OCI-LY3 (cell line): ENCODE measurements around the gene SGCE.

Experiments
- H2AFZ ChIP-seq: fragments of 200-600, 300-600 bp; shearing (Covaris generic); 2 replicates; pipeline ENCODE4 v1.6.0; 2014; ENCODE audit warnings: antibody characterized with exemption, low read depth, low read length
- H3K27ac ChIP-seq: fragments of 200-600, 300-600 bp; sonication (generic); 2 replicates; pipeline ENCODE4 v1.5.1; 2014; ENCODE audit warnings: mild to moderate bottlenecking, low read length, moderate library complexity, mixed read lengths
- H3K27me3 ChIP-seq: fragments of 200-600, 300-600 bp; sonication (generic); 2 replicates; pipeline ENCODE4 v1.6.1; 2014; ENCODE audit warnings: low read depth, low read length, mixed read lengths
- H3K36me3 ChIP-seq: fragments of 200-600, 300-600 bp; sonication (generic); replicated peaks from 2 replicates; pipeline ENCODE3; 2014; ENCODE audit warnings: low read depth, low read length, mixed read lengths
- H3K4me1 ChIP-seq: fragments of 300-600, 200-600 bp; sonication (generic); 2 replicates; pipeline ENCODE4 v1.6.1; 2014; ENCODE audit warnings: low read length, mixed read lengths
- H3K4me2 ChIP-seq: fragments of 200-600, 300-600 bp; sonication (generic); 2 replicates; pipeline ENCODE4 v1.6.1; 2014; ENCODE audit warnings: low read length, mixed read lengths
- H3K4me3 ChIP-seq: fragments of 300-600, 200-600 bp; sonication (generic); 2 replicates; pipeline ENCODE4 v1.5.1; 2014; ENCODE audit warnings: antibody characterized with exemption, mild to moderate bottlenecking, low read length, moderate library complexity
- H3K79me2 ChIP-seq: fragments of 300-600, 200-600 bp; shearing (Covaris generic); 2 replicates; pipeline ENCODE4 v1.6.1; 2014; ENCODE audit warnings: mild to moderate bottlenecking, low read length, mixed read lengths
- H3K9ac ChIP-seq: fragments of 300-600, 200-600 bp; shearing (Covaris generic); 2 replicates; pipeline ENCODE4 v1.6.0; 2014; ENCODE audit warnings: mild to moderate bottlenecking, low read length, moderate library complexity
- H3K9me3 ChIP-seq: fragments of 200-600, 300-600 bp; shearing (Covaris generic); 2 replicates; pipeline ENCODE4 v1.6.1; 2014; ENCODE audit warnings: low read length, mixed read lengths; ENCODE audit not compliant: insufficient read depth
- H4K20me1 ChIP-seq: fragments of 200-600, 300-600 bp; sonication (generic); 2 replicates; pipeline ENCODE4 v1.6.1; 2016; ENCODE audit warnings: low read length, mixed read lengths; ENCODE audit not compliant: insufficient read depth
- CTCF ChIP-seq: fragments of 200-600, 300-600 bp; sonication (generic); IDR thresholded peaks from 2 replicates; pipeline ENCODE4 v1.5.1; 2014; ENCODE audit warnings: antibody characterized with exemption, low read length, low read depth
- EZH2phosphoT487 ChIP-seq: fragments of 200-600 bp; shearing (Covaris generic); IDR thresholded peaks from 2 replicates; pipeline ENCODE4 v1.6.1; 2018; ENCODE audit warnings: antibody characterized with exemption, mixed run types, low read depth

The SGCE gene

DNA sequence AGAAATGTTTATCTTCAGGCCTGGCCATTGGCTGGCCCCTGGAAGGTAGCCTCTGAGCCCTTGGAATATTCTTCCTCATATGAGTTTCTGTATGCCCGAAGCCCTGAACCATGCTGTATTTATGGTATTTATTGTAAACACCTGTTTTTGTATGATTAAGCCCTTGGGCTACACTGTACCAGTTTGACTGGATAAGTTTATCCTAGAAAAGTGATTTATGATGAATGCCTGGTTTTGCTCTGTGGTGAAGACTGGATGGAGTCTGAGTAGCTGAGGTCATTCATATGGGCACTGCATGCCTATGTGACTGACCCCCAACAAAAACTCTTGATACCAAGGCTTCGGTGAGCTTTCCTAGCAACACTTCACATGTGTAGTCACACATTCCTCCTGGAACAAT, 79.6 kb downstream of the SGCE start:
- peaks cover 14% of the 10 kb centered on the region for H3K9me3 ChIP-seq
- H4K20me1 ChIP-seq = no peaks in the 10 kb centered on the region
- no peaks in the 10 kb centered on the region for H3K4me1 ChIP-seq
- H3K4me2 ChIP-seq = no peak overlapping the region
- no peak overlapping the region for H3K9ac ChIP-seq
- TF ChIP-seq EZH2phosphoT487 (no peak), CTCF (no peak)
- no peaks in the 10 kb centered on the region for H3K79me2 ChIP-seq
- H3K4me3 ChIP-seq = no peak overlapping the region
- no peaks in the 10 kb centered on the region for H3K27me3 ChIP-seq
- no peak overlapping the region for H3K27ac ChIP-seq
- no peak overlapping the region for H2AFZ ChIP-seq
- H3K36me3 ChIP-seq = peaks cover 11% of the 10 kb centered on the region

DNA sequence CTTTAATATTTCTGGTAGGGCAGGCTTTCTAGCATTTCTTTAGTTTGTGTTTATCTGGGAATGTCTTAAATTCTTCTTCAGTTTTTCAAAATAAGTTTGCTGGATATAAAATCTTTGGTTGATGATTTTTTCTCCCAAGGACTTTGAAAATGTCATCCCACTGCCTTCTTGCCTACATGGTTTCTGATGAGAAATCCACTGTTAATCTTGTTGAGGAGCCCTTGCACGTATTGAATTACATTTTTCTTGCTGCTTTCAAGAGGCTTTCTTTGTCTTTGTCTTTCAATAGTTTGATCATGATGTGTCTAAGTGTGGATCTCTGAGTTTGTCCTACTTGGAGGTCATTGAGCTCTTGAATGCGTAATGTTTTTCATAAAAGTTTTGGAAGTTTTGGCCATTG, 80.3 kb downstream of the SGCE start:
- no peaks in the 10 kb centered on the region for H4K20me1 ChIP-seq
- no peak overlapping the region for H3K4me2 ChIP-seq
- no peak overlapping the region for H3K9ac ChIP-seq
- H3K27ac ChIP-seq = no peak overlapping the region
- H3K4me3 ChIP-seq = no peak overlapping the region
- no peak overlapping the region for H2AFZ ChIP-seq
- H3K36me3 ChIP-seq = peaks cover 11% of the 10 kb centered on the region
- no peaks in the 10 kb centered on the region for H3K79me2 ChIP-seq
- peaks cover 14% of the 10 kb centered on the region for H3K9me3 ChIP-seq
- H3K27me3 ChIP-seq = no peaks in the 10 kb centered on the region
- no peaks in the 10 kb centered on the region for H3K4me1 ChIP-seq
- TF ChIP-seq EZH2phosphoT487 (no peak), CTCF (no peak)

DNA sequence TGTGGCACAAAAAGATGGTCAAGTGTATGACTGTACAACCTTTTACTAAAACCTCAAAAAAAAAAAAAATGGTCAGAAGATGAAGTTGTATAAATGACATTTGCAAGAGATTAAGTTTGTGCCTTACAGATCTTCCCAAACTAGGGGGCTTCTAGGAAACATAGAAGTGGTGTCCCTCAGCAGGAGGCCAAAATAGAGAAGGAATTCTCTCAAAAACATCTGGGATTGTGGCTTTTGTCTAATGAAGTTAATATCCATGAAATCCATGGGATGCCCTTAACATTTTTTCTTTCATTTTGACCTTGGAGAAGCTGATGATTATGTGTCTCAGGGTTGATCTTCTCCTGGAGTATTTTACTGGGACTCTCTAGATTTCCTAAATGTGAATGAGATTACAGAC, 84.1 kb downstream of the SGCE start:
- no peak overlapping the region for H3K9ac ChIP-seq
- TF ChIP-seq CTCF (no peak), EZH2phosphoT487 (no peak)
- H3K27me3 ChIP-seq = no peaks in the 10 kb centered on the region
- H2AFZ ChIP-seq = no peak overlapping the region
- no peaks in the 10 kb centered on the region for H4K20me1 ChIP-seq
- peaks cover 11% of the 10 kb centered on the region for H3K36me3 ChIP-seq
- H3K9me3 ChIP-seq = peaks cover 14% of the 10 kb centered on the region
- H3K4me1 ChIP-seq = no peaks in the 10 kb centered on the region
- no peak overlapping the region for H3K4me3 ChIP-seq
- H3K79me2 ChIP-seq = no peaks in the 10 kb centered on the region
- no peak overlapping the region for H3K4me2 ChIP-seq
- no peak overlapping the region for H3K27ac ChIP-seq

DNA sequence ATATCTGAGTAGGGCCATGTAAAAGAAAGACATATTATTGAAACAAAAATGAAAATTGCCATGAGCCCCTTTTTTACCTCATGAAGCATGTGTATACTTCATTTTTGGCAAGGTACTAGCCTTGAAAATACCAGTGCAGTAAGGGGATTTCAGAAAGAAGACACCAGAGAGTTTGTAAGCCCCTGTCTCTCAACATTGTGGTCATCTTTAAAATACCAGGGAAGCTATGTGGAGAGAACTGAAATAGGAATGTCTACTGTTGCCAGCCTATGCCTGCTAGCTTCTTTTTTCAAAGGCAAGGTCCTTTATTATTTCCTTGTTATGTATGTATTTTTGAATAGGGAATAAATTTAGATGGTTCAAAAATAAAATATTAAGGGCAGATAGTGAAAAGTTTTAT, 88.5 kb downstream of the SGCE start:
- H3K4me3 ChIP-seq = no peak overlapping the region
- TF ChIP-seq EZH2phosphoT487 (no peak), CTCF (no peak)
- H2AFZ ChIP-seq = no peak overlapping the region
- H3K9me3 ChIP-seq = no peaks in the 10 kb centered on the region
- H3K79me2 ChIP-seq = no peaks in the 10 kb centered on the region
- no peak overlapping the region for H3K9ac ChIP-seq
- no peaks in the 10 kb centered on the region for H3K27me3 ChIP-seq
- no peaks in the 10 kb centered on the region for H4K20me1 ChIP-seq
- no peak overlapping the region for H3K4me2 ChIP-seq
- H3K4me1 ChIP-seq = no peaks in the 10 kb centered on the region
- H3K27ac ChIP-seq = no peak overlapping the region
- H3K36me3 ChIP-seq = no peaks in the 10 kb centered on the region
